ENCODE measurements around the gene PRR23A. TPM values are rescaled to one million over a fixed set of nuclear protein-coding genes. Genes with fewer than 3 reads are reported as not detected.
"Not testable (repeated sequence)": the region's sequence is repeated elsewhere in the genome, so short reads cannot be mapped to it uniquely, and the experiment has no call there.

The PRR23A gene
- total and polyA plus RNA-seq, 12 donors, result not detected

GRCh38 chr3:139043554-139044365 lies 37.7 kb upstream of the PRR23A start:
- Histone ChIP-seq H3K27me3 (no peaks in the 10 kb centered on the region), H3K36me3 (replicated peaks in 1 of 2) (no peaks in the 10 kb centered on the region), H3K27ac (no peak overlapping the region), H3K9me3 (replicated peaks in 1 of 3) (no peaks in the 10 kb centered on the region), H3K4me1 (replicated peaks in 1 of 2) (no peaks in the 10 kb centered on the region), H3K4me3 (no peak overlapping the region)
- TF ChIP-seq CTCF (IDR thresholded peaks at IDR 0.05), result no peak
- TF ChIP-seq POLR2A (IDR thresholded peaks at IDR 0.05), result no peak
- 71 to 87% (median 78%) methylated on average over 36 to 50 of the region's 50 CpGs for WGBS, 4 donors
- intact Hi-C loops (cut with DNase I), result no loop called here
- DNase-seq, result no peak

DNA sequence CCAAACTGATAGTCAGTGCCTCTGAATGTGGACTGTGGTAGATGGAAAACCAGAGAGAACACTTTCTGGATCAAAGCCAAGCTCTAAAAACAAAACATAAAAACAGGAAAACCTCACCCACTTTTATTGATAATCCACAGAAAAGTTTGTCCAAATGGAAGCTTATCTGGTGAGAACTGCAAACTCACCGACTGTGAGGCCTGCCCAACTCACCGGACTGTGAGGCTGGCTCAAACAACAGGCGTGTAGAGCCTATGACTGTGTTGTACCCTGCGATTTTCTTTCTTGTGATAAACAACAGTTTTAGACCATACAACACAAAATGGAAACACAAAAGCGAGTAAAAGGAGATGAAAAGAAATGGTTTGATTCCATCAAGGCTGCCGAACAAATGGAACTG lies 31.4 kb upstream of the PRR23A start:
- TF ChIP-seq CTCF (IDR thresholded peaks at IDR 0.05), result no peak
- no peak for TF ChIP-seq POLR2A (IDR thresholded peaks at IDR 0.05)
- WGBS, 4 donors, result 82 to 88% (median 83%) methylated on average over 6 of the region's 6 CpGs
- H3K36me3 ChIP-seq (replicated peaks in 1 of 2), result no peaks in the 10 kb centered on the region
- DNase-seq, result no peak
- no peaks in the 10 kb centered on the region for H3K4me1 ChIP-seq (replicated peaks in 1 of 2)
- H3K27ac ChIP-seq, result no peak overlapping the region
- no peak overlapping the region for H3K4me3 ChIP-seq
- intact Hi-C loops (cut with DNase I), result no loop called here
- H3K27me3 ChIP-seq, result no peaks in the 10 kb centered on the region
- H3K9me3 ChIP-seq (replicated peaks in 1 of 3), result no peaks in the 10 kb centered on the region

- Histone ChIP-seq H3K4me3 (no peak overlapping the region), H3K36me3 (replicated peaks in 1 of 2) (no peaks in the 10 kb centered on the region), H3K4me1 (replicated peaks in 1 of 2) (no peaks in the 10 kb centered on the region), H3K27ac (no peak overlapping the region), H3K9me3 (replicated peaks in 1 of 3) (no peaks in the 10 kb centered on the region), H3K27me3 (no peaks in the 10 kb centered on the region)
- TF ChIP-seq POLR2A (IDR thresholded peaks at IDR 0.05) (no peak), CTCF (IDR thresholded peaks at IDR 0.05) (no peak)
- intact Hi-C loops (cut with DNase I), result no loop called here
- no peak for DNase-seq
- 57 to 80% (median 69%) methylated on average over 2 of the region's 2 CpGs for WGBS, 4 donors
These were observed 26.4 kb upstream of the PRR23A start for GRCh38 chr3:139032326-139033002.

DNA sequence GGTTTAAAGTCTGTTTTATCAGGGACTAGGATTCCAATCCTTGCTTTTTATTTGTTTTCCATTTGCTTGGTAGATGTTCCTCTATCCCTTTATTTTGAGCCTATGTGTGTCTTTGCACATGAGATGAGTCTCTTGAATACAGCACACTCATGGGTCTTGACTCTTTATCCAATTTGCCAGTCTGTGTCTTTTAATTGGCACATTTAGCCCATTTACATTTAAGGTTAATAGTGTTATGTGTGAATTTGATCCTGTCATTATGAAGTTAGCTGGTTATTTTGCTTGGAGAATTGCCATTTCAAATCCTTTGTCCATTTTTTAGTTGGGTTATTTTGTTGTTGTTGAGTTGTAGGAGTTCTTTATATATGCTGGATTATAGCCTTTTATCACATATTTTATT lies 24.5 kb upstream of the PRR23A start:
- H3K4me1 ChIP-seq (replicated peaks in 1 of 2); DNase-seq; H3K9me3 ChIP-seq (replicated peaks in 1 of 3); H3K36me3 ChIP-seq (replicated peaks in 1 of 2); H3K4me3 ChIP-seq; H3K27ac ChIP-seq; intact Hi-C loops (cut with DNase I); H3K27me3 ChIP-seq: not testable (repeated sequence)
